Prostate gland (tissue), 2 donors: Measurements from ENCODE around the gene SF3B6.

Source experiments
- POLR2A ChIP-seq: fragments of 450-650 bp; IDR thresholded peaks from one replicate; pipeline ENCODE4 v1.6.1; 2016; ENCODE audit warnings: antibody characterized with exemption, mild to moderate bottlenecking
- POLR2AphosphoS5 ChIP-seq: sonication (generic); formaldehyde crosslinking; IDR thresholded peaks from one replicate; pipeline ENCODE4 v1.6.1; 2017; ENCODE audit warnings: antibody characterized with exemption
- TF ChIP-seq, protein P1 (sequence below), 4 experiments: fragments of 200-600 bp in 2 of 4; fragments of 450-650 bp in 2 of 4; sonication (generic) in 2 of 4; IDR thresholded peaks; 1 replicate in 3 of 4; 2 replicates in 1 of 4; pipeline ENCODE4 v1.5.1; 2016 to 2019; ENCODE audit warnings: antibody characterized with exemption in 4 of 4, mild to moderate bottlenecking in 2 of 4, moderate library complexity in 2 of 4

DNA sequence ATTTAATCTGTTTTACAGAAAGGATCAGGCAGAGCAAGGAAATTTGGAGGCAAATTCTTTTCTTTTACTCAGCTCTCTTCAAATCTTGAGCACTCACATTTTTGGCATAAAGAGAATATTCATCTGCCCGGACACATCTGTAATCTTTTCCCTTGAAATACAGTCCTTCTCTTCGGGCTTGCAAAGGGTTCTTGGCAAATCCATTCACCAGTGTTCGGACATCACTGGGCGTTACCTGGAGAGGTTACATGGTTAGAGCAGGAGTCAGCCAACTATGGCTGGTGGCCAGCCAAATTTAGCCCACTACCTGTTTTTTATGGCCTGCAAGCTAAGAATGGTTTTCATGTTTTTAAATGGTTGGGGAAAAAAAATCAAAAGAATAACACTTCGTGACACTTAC is 44.9 kb upstream of the SF3B6 start:
- TF ChIP-seq POLR2A, result no peak
- TF ChIP-seq, protein P1, sequence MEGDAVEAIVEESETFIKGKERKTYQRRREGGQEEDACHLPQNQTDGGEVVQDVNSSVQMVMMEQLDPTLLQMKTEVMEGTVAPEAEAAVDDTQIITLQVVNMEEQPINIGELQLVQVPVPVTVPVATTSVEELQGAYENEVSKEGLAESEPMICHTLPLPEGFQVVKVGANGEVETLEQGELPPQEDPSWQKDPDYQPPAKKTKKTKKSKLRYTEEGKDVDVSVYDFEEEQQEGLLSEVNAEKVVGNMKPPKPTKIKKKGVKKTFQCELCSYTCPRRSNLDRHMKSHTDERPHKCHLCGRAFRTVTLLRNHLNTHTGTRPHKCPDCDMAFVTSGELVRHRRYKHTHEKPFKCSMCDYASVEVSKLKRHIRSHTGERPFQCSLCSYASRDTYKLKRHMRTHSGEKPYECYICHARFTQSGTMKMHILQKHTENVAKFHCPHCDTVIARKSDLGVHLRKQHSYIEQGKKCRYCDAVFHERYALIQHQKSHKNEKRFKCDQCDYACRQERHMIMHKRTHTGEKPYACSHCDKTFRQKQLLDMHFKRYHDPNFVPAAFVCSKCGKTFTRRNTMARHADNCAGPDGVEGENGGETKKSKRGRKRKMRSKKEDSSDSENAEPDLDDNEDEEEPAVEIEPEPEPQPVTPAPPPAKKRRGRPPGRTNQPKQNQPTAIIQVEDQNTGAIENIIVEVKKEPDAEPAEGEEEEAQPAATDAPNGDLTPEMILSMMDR (IDR thresholded peaks at IDR 0.05), result no peak
- no peak for TF ChIP-seq POLR2AphosphoS5
